KMS-11 (cell line): ENCODE data around the gene TTC3.
"Not testable (repeated sequence)": the region's sequence is repeated elsewhere in the genome, so short reads cannot be mapped to it uniquely, and the experiment has no call there.

Experiments
- H2AFZ ChIP-seq: fragments of 200-600 bp; sonication (generic); 2 replicates; pipeline ENCODE4 v1.6.1; 2016; ENCODE audit warnings: antibody characterized with exemption, mixed run types, low read depth
- H3K27ac ChIP-seq: fragments of 200-600 bp; sonication (generic); 2 replicates; pipeline ENCODE4 v1.6.1; 2016; ENCODE audit warnings: mild to moderate bottlenecking, mixed run types
- H3K27me3 ChIP-seq: fragments of 200-600 bp; sonication (generic); 2 replicates; pipeline ENCODE4 v1.6.1; 2017; ENCODE audit warnings: mild to moderate bottlenecking, low read depth, mixed run types, moderate library complexity; ENCODE audit not compliant: insufficient read depth
- H3K36me3 ChIP-seq: fragments of 200-600 bp; sonication (generic); 2 replicates; pipeline ENCODE4 v1.6.1; 2017; ENCODE audit warnings: mild to moderate bottlenecking, mixed run types; ENCODE audit not compliant: insufficient read depth
- H3K4me1 ChIP-seq: fragments of 200-600 bp; sonication (generic); 2 replicates; pipeline ENCODE4 v1.6.1; 2016; ENCODE audit warnings: mild to moderate bottlenecking, low read depth, mixed run types; ENCODE audit not compliant: poor library complexity, severe bottlenecking
- H3K4me2 ChIP-seq: fragments of 200-600 bp; sonication (generic); 2 replicates; pipeline ENCODE4 v1.7.0; 2016; ENCODE audit warnings: mild to moderate bottlenecking, mixed run types
- H3K4me3 ChIP-seq: fragments of 200-600 bp; sonication (generic); IDR thresholded peaks from 2 replicates; pipeline ENCODE4 v1.6.1; 2017; ENCODE audit warnings: low read depth, low read length, mixed read lengths; ENCODE audit not compliant: insufficient read depth
- H3K79me2 ChIP-seq: fragments of 200-600 bp; sonication (generic); 2 replicates; pipeline ENCODE4 v1.6.1; 2016; ENCODE audit warnings: low read depth, mixed run types; ENCODE audit not compliant: insufficient read depth
- H3K9ac ChIP-seq: fragments of 200-600 bp; sonication (generic); 2 replicates; pipeline ENCODE4 v1.6.1; 2016; ENCODE audit warnings: mild to moderate bottlenecking, mixed run types
- H4K20me1 ChIP-seq: fragments of 200-600 bp; sonication (generic); 2 replicates; pipeline ENCODE4 v1.6.1; 2016; ENCODE audit warnings: mild to moderate bottlenecking, mixed run types; ENCODE audit not compliant: insufficient read depth
- CTCF ChIP-seq: fragments of 200-600 bp; sonication (generic); conservative IDR thresholded peaks from 2 replicates; pipeline ENCODE4 v1.6.1; 2017; ENCODE audit warnings: low read depth, mild to moderate bottlenecking, antibody characterized with exemption, low read length, moderate library complexity, mixed read lengths

TTC3 gene

GRCh38 chr21:37098751-37099150, 25.7 kb downstream of the TTC3 start:
- no peak for TF ChIP-seq CTCF
- H3K36me3 ChIP-seq = 0 out of 2 replicates have a peak, but pooled peaks cover 3% of the 10 kb centered on the region

DNA sequence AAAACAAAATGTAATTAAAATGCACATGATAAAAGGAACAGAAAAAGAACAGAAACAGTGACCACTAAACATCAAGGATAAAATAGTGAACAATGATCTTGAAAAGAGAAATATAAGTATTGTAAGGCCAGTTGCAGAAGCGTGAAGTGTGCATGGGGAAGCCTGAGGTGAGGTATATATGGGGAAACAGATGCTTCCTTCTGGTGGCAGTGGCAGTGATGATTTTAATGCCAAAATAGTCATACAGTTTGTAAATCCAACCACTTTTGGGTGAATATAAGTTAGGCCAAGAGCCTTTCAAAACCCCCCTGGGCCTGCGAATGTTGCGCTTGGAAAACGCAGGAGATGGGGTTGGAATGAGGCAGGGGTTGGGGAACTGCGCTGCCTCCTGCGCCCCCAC, 27.3 kb downstream of the TTC3 start:
- no peak overlapping the region for H3K9ac ChIP-seq
- H3K36me3 ChIP-seq = 0 out of 2 replicates have a peak, but pooled peaks cover 3% of the 10 kb centered on the region
- no peaks in the 10 kb centered on the region for H3K4me1 ChIP-seq
- no peak for TF ChIP-seq CTCF
- no peak overlapping the region for H3K4me2 ChIP-seq
- H3K79me2 ChIP-seq = no peaks in the 10 kb centered on the region
- H4K20me1 ChIP-seq = no peaks in the 10 kb centered on the region
- H3K27me3 ChIP-seq = no peaks in the 10 kb centered on the region
- H3K27ac ChIP-seq = no peak overlapping the region
- no peak overlapping the region for H2AFZ ChIP-seq
- no peak overlapping the region for H3K4me3 ChIP-seq

More at GRCh38 chr21:37098751-37099150, 25.7 kb downstream of the TTC3 start:
- Histone ChIP-seq H4K20me1 (no peaks in the 10 kb centered on the region), H3K79me2 (no peaks in the 10 kb centered on the region), H3K4me3 (no peak overlapping the region), H3K27me3 (no peaks in the 10 kb centered on the region), H3K4me1 (no peaks in the 10 kb centered on the region), H3K27ac (no peak overlapping the region), H2AFZ (no peak overlapping the region), H3K9ac (no peak overlapping the region), H3K4me2 (no peak overlapping the region)

DNA sequence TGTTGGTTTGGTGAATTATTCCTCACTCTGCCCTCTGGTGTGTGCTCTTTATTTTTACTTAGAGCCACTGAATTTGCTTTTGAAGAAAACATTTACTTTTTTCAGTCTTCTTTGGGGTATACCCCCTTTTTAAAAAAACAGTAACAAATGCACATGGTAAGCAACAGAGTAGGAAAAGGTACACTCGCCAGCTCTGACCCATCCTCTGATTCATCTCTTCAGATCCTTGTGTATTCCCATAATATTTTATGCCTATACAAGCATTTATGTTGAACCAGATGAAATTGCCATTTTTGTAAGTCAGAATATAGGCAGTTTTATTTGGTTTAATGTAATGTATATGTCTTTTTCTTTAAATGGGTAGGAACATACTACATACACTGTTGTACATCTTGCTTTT, 28.3 kb downstream of the TTC3 start:
- Histone ChIP-seq H3K27ac (no peak overlapping the region), H3K36me3 (0 out of 2 replicates have a peak, but pooled peaks cover 3% of the 10 kb centered on the region), H4K20me1 (no peaks in the 10 kb centered on the region), H3K9ac (no peak overlapping the region), H3K79me2 (no peaks in the 10 kb centered on the region), H3K4me1 (no peaks in the 10 kb centered on the region), H2AFZ (no peak overlapping the region), H3K4me2 (no peak overlapping the region), H3K27me3 (no peaks in the 10 kb centered on the region), H3K4me3 (no peak overlapping the region)
- TF ChIP-seq CTCF = no peak

GRCh38 chr21:37102746-37103145, 29.7 kb downstream of the TTC3 start:
- not testable (repeated sequence) for H3K4me1 ChIP-seq, H3K4me3 ChIP-seq, H3K36me3 ChIP-seq, H3K27me3 ChIP-seq, H3K4me2 ChIP-seq, H3K27ac ChIP-seq, H4K20me1 ChIP-seq, H3K9ac ChIP-seq, H3K79me2 ChIP-seq, H2AFZ ChIP-seq

- no peaks in the 10 kb centered on the region for H4K20me1 ChIP-seq
- H3K4me2 ChIP-seq = no peak overlapping the region
- H3K79me2 ChIP-seq = no peaks in the 10 kb centered on the region
- no peak for TF ChIP-seq CTCF
- H3K36me3 ChIP-seq = no peaks in the 10 kb centered on the region
- no peak overlapping the region for H3K9ac ChIP-seq
- no peak overlapping the region for H2AFZ ChIP-seq
- no peak overlapping the region for H3K27ac ChIP-seq
- H3K4me1 ChIP-seq = no peaks in the 10 kb centered on the region
- H3K27me3 ChIP-seq = no peaks in the 10 kb centered on the region
- H3K4me3 ChIP-seq = no peak overlapping the region
Measured at GRCh38 chr21:37106998-37107397, 33.9 kb downstream of the TTC3 start.

DNA sequence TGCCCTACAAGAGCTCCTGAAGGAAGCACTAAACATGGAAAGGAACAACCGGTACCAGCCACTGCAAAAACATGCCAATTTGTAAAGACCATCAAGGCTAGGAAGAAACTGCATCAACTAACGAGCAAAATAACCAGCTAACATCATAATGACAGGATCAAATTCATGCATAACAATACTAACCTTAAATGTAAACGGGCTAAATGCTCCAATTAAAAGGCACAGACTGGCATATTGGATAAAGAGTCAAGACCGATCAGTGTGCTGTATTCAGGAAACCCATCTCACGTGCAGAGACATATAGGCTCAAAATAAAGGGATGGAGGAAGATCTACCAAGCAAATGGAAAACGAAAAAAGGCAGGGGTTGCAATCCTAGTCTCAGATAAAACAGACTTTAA, 38.0 kb downstream of the TTC3 start:
- not testable (repeated sequence) for H3K27ac ChIP-seq, H4K20me1 ChIP-seq, H3K36me3 ChIP-seq, H3K4me1 ChIP-seq, H3K9ac ChIP-seq, H3K4me3 ChIP-seq, H3K4me2 ChIP-seq, H2AFZ ChIP-seq, H3K27me3 ChIP-seq, H3K79me2 ChIP-seq

GRCh38 chr21:37114301-37114700, 41.2 kb downstream of the TTC3 start:
- not testable (repeated sequence) for H3K27me3 ChIP-seq, H3K79me2 ChIP-seq, H3K9ac ChIP-seq, H3K4me3 ChIP-seq, H3K4me2 ChIP-seq, H3K4me1 ChIP-seq, H4K20me1 ChIP-seq, H3K27ac ChIP-seq, H3K36me3 ChIP-seq, H2AFZ ChIP-seq
